K562 treated with DMSO at 1 percent for 12 hours (cell line): ENCODE results near the gene UGT2B17. TPM values are rescaled to one million over a fixed set of nuclear protein-coding genes. Genes with fewer than 3 reads are reported as not detected.

Experiments
- total RNA-seq: library from RNA; unstranded; fragments of 300-600 nt; gene quantifications from 2 replicates; pipeline ENCODE4 v1.2.3, GENCODE V29; 2022; ENCODE audit not compliant: insufficient read depth

UGT2B17 gene
- not detected in 2 replicates for total RNA-seq

GRCh38 chr4:68576272-68577125 is at the start of gene UGT2B17:
TSS of gene UGT2B17 (minus strand) at chr4:68576322. CDS start at chr4:68568484, 7,838 bp downstream.

Other genes starting within 250 kb of the UGT2B17 start
- gene YTHDC1, start 226.2 kb downstream of the UGT2B17 start, total RNA-seq: 15.2 and 57.8 TPM in 2 replicates
- not detected in 2 replicates for gene TMPRSS11E, start 128.9 kb downstream of the UGT2B17 start, total RNA-seq
- gene UGT2B15, start 94.3 kb upstream of the UGT2B17 start, total RNA-seq: 0.41 TPM in 1 of 2 replicates, not detected in the other
- gene UGT2B10, start 239.7 kb upstream of the UGT2B17 start, total RNA-seq: not detected in 2 replicates